ENCODE measurements around the gene SRSF5. TPM values are rescaled to one million over a fixed set of nuclear protein-coding genes. Genes with fewer than 3 reads are reported as not detected.

Gene SRSF5
- total RNA-seq, 1 experiment from 2014 or later = 389 TPM

DNA sequence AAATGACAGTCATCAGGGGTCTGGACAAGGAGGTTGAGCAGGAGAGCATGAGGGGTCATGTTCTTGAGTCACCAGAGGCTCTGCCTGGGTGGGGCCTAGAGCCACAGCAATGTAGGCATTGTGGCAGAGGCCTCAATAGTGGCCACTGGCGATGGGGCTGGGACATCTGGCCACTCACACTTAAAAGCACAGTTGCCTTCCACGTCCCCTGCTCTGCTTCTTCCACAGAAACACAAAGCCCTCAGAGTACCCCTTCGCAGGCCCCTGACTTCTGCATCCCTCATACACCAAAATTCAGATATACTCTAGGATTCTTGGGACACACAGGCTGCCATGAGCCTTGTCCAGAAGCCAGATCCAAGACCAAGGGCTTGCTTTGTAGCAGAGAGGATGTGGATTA, 27.8 kb downstream of the SRSF5 start:
- WGBS (ENCODE audit: extremely low coverage, insufficient read length, low lambda C conversion rate) = no CpG with 5 or more reads among the region's 3 CpGs
- Histone ChIP-seq H2BK20ac (ENCODE audit: low read depth, low read length, poor library complexity, severe bottlenecking) (no peak overlapping the region), H3K79me2 (ENCODE audit: insufficient read depth, low read length) (no peaks in the 10 kb centered on the region), H4K20me1 (ENCODE audit: control insufficient read depth, insufficient read depth, insufficient read length) (no peaks in the 10 kb centered on the region), H2BK5ac (ENCODE audit: insufficient read length, low read length) (no peak overlapping the region), H2BK120ac (ENCODE audit: low read depth, low read length, poor library complexity, severe bottlenecking) (no peak overlapping the region), H3K18ac (ENCODE audit: insufficient read length, low read depth, low read length) (no peak overlapping the region), H3K27ac (ENCODE audit: insufficient read length, low read depth, low read length) (no peak overlapping the region), H3K9ac (ENCODE audit: extremely low read depth, insufficient read length, low read length) (no peak overlapping the region), H2AK5ac (ENCODE audit: insufficient read length, low read length) (no peak overlapping the region), H2BK15ac (ENCODE audit: low read depth, low read length) (no peak overlapping the region), H3T11ph (ENCODE audit: low read length) (no peak overlapping the region), H4K5ac (ENCODE audit: insufficient read length, low read depth, low read length) (no peak overlapping the region), H3K79me1 (ENCODE audit: insufficient read depth, low read depth, low read length, poor library complexity, severe bottlenecking) (no peaks in the 10 kb centered on the region), H3K4me2 (ENCODE audit: insufficient read depth, insufficient read length, low read length) (no peak overlapping the region), H3K4ac (ENCODE audit: low read depth, low read length) (no peak overlapping the region), H4K91ac (ENCODE audit: insufficient read length, low read depth, low read length) (no peak overlapping the region), H3K23me2 (ENCODE audit: insufficient read length, low read depth, low read length, poor library complexity, severe bottlenecking) (no peaks in the 10 kb centered on the region), H3K9me3 (ENCODE audit: control insufficient read depth, low read depth, low read length) (no peaks in the 10 kb centered on the region), H3K23ac (ENCODE audit: insufficient read length, low read depth, low read length) (no peak overlapping the region), H4K8ac (replicated peaks; ENCODE audit: insufficient read length, low read depth, low read length) (no peak overlapping the region), H3K56ac (ENCODE audit: insufficient read length, low read depth, low read length) (no peak overlapping the region), H3K4me1 (ENCODE audit: insufficient read depth, low read length) (peaks cover 5% of the 10 kb centered on the region; the same call in 1 of the 2 replicates), H2AFZ (ENCODE audit: low read length) (no peak overlapping the region), H3K27me3 (ENCODE audit: insufficient read depth, low read length) (no peaks in the 10 kb centered on the region), H3K14ac (ENCODE audit: insufficient read depth, low read length) (no peak overlapping the region), H2BK12ac (ENCODE audit: insufficient read length, low read depth, low read length) (no peak overlapping the region)
- no peak overlapping the region for H3K27ac Mint-ChIP-seq
- DNase-seq = no peak
- H3K36me3 Mint-ChIP-seq (ENCODE audit: insufficient read depth in 1 of 3, low read depth in 3 of 3) = no peaks in the 10 kb centered on the region
- TF ChIP-seq, protein P1, sequence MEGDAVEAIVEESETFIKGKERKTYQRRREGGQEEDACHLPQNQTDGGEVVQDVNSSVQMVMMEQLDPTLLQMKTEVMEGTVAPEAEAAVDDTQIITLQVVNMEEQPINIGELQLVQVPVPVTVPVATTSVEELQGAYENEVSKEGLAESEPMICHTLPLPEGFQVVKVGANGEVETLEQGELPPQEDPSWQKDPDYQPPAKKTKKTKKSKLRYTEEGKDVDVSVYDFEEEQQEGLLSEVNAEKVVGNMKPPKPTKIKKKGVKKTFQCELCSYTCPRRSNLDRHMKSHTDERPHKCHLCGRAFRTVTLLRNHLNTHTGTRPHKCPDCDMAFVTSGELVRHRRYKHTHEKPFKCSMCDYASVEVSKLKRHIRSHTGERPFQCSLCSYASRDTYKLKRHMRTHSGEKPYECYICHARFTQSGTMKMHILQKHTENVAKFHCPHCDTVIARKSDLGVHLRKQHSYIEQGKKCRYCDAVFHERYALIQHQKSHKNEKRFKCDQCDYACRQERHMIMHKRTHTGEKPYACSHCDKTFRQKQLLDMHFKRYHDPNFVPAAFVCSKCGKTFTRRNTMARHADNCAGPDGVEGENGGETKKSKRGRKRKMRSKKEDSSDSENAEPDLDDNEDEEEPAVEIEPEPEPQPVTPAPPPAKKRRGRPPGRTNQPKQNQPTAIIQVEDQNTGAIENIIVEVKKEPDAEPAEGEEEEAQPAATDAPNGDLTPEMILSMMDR (conservative IDR thresholded peaks at IDR 0.05) = no peak
- peaks cover 0 to 6% of the 10 kb centered on the region in 2 experiments; a peak in 3 of 5 replicates for H3K9me3 Mint-ChIP-seq
- no peak overlapping the region for H3K4me3 Mint-ChIP-seq
- H3K4me1 Mint-ChIP-seq = peaks cover 10 to 18% of the 10 kb centered on the region in 2 experiments
- peaks cover 7% of the 10 kb centered on the region for H3K27me3 Mint-ChIP-seq (ENCODE audit: low read depth)
